Fibroblast of lung (primary cell): ENCODE measurements around the gene NEURL2. TPM values are rescaled to one million over a fixed set of nuclear protein-coding genes. Genes with fewer than 3 reads are reported as not detected.
A peak's percentile ranks its signal among the peaks of the same experiment; 100 is the strongest.

Experiments
- DNase-seq, 2 donors: peaks; one replicate each; pipeline versions ENCODE4 v3.0.0 to v3.0.0-alpha.2; 2010; ENCODE audit warnings: low read depth in 2 of 2
- H2AFZ ChIP-seq: 2 replicates; pipeline ENCODE4 v1.5.1; 2012; ENCODE audit warnings: low read length, control low read depth, inconsistent platforms
- H3K27ac ChIP-seq: 2 replicates; pipeline ENCODE4 v1.5.1; 2011; ENCODE audit warnings: low read length, control low read depth; ENCODE audit not compliant: insufficient read depth
- H3K27me3 ChIP-seq: 2 replicates; pipeline ENCODE4 v1.5.1; 2011; ENCODE audit warnings: mild to moderate bottlenecking, low read length; ENCODE audit not compliant: control insufficient read depth, insufficient read depth
- H3K36me3 ChIP-seq: 2 replicates; pipeline ENCODE4 v1.5.1; 2011; ENCODE audit warnings: low read length; ENCODE audit not compliant: control insufficient read depth, insufficient read depth
- H3K4me1 ChIP-seq: 2 replicates; pipeline ENCODE4 v1.5.1; 2011; ENCODE audit warnings: low read length; ENCODE audit not compliant: control insufficient read depth, insufficient read depth; ENCODE audit errors: extremely low read depth
- H3K4me2 ChIP-seq: 2 replicates; pipeline ENCODE4 v1.5.1; 2011; ENCODE audit warnings: low read length, control low read depth; ENCODE audit not compliant: insufficient read depth; ENCODE audit errors: extremely low read depth
- H3K4me3 ChIP-seq, 4 experiments: fragments of 200-600 bp in 1 of 4; sonication (generic) in 1 of 4; replicated peaks in 1 of 4; 2 replicates each; pipeline ENCODE4 v1.5.1; 2011 to 2016; ENCODE audit warnings: low read length in 4 of 4, low read depth in 3 of 4, mild to moderate bottlenecking in 3 of 4, control low read depth in 2 of 4, inconsistent platforms in 1 of 4, mixed read lengths in 1 of 4; ENCODE audit not compliant: insufficient read depth in 1 of 4; ENCODE audit errors: control extremely low read depth in 1 of 4
- H3K79me2 ChIP-seq: 2 replicates; pipeline ENCODE4 v1.5.1; 2012; ENCODE audit warnings: mild to moderate bottlenecking, low read length, inconsistent platforms; ENCODE audit not compliant: control insufficient read depth, insufficient read depth
- H3K9ac ChIP-seq: 2 replicates; pipeline ENCODE4 v1.5.1; 2011; ENCODE audit warnings: mild to moderate bottlenecking, low read length, control low read depth; ENCODE audit not compliant: insufficient read depth
- H3K9me3 ChIP-seq: 2 replicates; pipeline ENCODE4 v1.5.1; 2012; ENCODE audit warnings: low read depth, low read length; ENCODE audit not compliant: control insufficient read depth, insufficient read depth
- H4K20me1 ChIP-seq: 2 replicates; pipeline ENCODE4 v1.5.1; 2011; ENCODE audit warnings: low read length; ENCODE audit not compliant: control insufficient read depth, insufficient read depth; ENCODE audit errors: extremely low read depth
- EZH2 ChIP-seq: IDR thresholded peaks from 2 replicates; pipeline ENCODE4 v1.5.1; 2012; ENCODE audit warnings: low read length, control low read depth, mild to moderate bottlenecking; ENCODE audit errors: missing control alignments
- polyA plus RNA-seq, 2 donors: library from polyadenylated mRNA; depleted of rRNA in 1 of 2; stranded (reverse) in 1 of 2; unstranded in 1 of 2; fragments of >200 nt; gene quantifications; 2 replicates each; pipeline ENCODE4 v1.2.1, GENCODE V29; 2011 to 2012; ENCODE audit warnings: missing spikeins in 1 of 2
- total RNA-seq: library from RNA; depleted of rRNA; stranded (reverse); fragments of >200 nt; gene quantifications from 2 replicates; pipeline ENCODE4 v1.2.1, GENCODE V29; 2014
- TF ChIP-seq, protein P1 (sequence below), 2 donors: IDR thresholded peaks in 1 of 2; conservative IDR thresholded peaks in 1 of 2; 1 replicate in 1 of 2; 2 replicates in 1 of 2; pipeline ENCODE4 v1.5.1; 2011 to 2012; ENCODE audit warnings: low read length in 2 of 2, control low read depth in 1 of 2, inconsistent platforms in 1 of 2, low read depth in 1 of 2, mild to moderate bottlenecking in 1 of 2

The NEURL2 gene
- total and polyA plus RNA-seq, 2 donors (not counting 1 experiment from before 2014, with no cell fraction given), result 0.77 to 7.1 TPM

DNA sequence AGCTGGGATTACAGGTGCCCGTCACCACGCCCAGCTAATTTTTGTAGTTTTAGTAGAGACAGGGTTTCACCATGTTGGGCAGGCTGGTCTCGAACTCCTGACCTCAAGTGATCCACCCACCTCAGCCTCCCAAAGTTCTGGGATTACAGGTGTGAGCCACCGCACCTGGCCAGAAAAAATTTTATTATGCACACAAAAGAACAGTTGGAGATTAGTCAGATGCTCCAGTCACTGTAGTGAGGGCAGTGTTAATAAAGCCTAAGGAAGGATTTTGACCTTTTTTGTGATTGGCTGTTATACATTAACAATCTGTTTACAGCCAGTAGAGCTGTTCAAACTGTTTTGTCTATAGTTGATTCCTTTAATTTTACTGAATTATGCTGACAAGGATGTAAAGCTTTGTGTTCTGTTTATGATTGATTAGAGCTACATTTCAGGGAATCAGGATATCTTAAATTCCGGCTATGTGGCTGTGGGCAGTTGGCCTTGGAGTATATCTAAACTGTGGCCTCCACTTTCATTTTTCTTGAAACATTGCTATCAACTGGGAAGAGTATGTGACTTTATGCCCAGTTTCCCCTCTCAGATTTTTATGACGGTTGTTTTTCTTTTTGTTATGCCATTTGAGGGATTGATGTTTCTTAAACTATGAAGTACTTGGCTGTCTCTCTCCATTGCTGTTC lies 23.7 kb downstream of the NEURL2 start:
- DNase-seq, result no peak
- Histone ChIP-seq H4K20me1 (no peaks in the 10 kb centered on the region), H3K9ac (peak overlapping the region; percentile 8), H3K4me1 (peaks cover 10% of the 10 kb centered on the region), H3K4me2 (peak overlapping the region; percentile 70), H2AFZ (no peak overlapping the region), H3K79me2 (no peaks in the 10 kb centered on the region), H3K36me3 (no peaks in the 10 kb centered on the region), H3K27ac (peak overlapping the region; percentile 87), H3K4me3 (no peak overlapping the region), H3K27me3 (no peaks in the 10 kb centered on the region), H3K9me3 (no peaks in the 10 kb centered on the region)
- TF ChIP-seq, protein P1, sequence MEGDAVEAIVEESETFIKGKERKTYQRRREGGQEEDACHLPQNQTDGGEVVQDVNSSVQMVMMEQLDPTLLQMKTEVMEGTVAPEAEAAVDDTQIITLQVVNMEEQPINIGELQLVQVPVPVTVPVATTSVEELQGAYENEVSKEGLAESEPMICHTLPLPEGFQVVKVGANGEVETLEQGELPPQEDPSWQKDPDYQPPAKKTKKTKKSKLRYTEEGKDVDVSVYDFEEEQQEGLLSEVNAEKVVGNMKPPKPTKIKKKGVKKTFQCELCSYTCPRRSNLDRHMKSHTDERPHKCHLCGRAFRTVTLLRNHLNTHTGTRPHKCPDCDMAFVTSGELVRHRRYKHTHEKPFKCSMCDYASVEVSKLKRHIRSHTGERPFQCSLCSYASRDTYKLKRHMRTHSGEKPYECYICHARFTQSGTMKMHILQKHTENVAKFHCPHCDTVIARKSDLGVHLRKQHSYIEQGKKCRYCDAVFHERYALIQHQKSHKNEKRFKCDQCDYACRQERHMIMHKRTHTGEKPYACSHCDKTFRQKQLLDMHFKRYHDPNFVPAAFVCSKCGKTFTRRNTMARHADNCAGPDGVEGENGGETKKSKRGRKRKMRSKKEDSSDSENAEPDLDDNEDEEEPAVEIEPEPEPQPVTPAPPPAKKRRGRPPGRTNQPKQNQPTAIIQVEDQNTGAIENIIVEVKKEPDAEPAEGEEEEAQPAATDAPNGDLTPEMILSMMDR (conservative IDR thresholded peaks at IDR 0.05 in 1 of 2, IDR thresholded peaks at IDR 0.05 in 1 of 2; ENCODE audit: low read depth in 1 of 2, low read length in 2 of 2), result no peak
- TF ChIP-seq EZH2, result no peak

DNA sequence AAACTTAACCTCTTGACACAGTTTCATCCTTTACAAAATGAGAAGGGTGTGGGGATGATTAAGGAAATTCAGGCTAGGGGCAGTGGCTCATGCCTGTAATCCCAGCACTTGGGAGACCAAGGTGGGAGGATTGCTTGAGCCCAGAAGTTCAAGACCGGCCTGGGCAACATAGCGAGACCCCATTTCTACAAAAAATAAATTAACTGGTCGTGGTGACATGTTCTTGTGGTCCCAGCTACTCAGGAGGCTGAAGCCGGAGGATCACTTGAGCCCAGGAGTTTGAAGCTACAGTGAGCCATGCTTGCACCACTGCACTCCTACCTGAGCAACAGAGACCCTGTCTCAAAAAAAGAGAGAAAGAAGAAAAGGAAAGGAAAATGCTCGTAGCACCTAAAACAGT lies 24.6 kb downstream of the NEURL2 start:
- H2AFZ ChIP-seq, result no peak overlapping the region
- peaks cover 10% of the 10 kb centered on the region for H3K4me1 ChIP-seq
- no peaks in the 10 kb centered on the region for H3K9me3 ChIP-seq
- no peaks in the 10 kb centered on the region for H3K36me3 ChIP-seq
- no peak overlapping the region for H3K4me3 ChIP-seq
- H4K20me1 ChIP-seq, result no peaks in the 10 kb centered on the region
- DNase-seq, result no peak
- H3K27ac ChIP-seq, result no peak overlapping the region
- no peak overlapping the region for H3K9ac ChIP-seq
- H3K27me3 ChIP-seq, result no peaks in the 10 kb centered on the region
- no peak for TF ChIP-seq EZH2
- TF ChIP-seq, protein P1 (conservative IDR thresholded peaks at IDR 0.05 in 1 of 2, IDR thresholded peaks at IDR 0.05 in 1 of 2; ENCODE audit: low read depth in 1 of 2, low read length in 2 of 2), result no peak
- no peaks in the 10 kb centered on the region for H3K79me2 ChIP-seq
- H3K4me2 ChIP-seq, result no peak overlapping the region

DNA sequence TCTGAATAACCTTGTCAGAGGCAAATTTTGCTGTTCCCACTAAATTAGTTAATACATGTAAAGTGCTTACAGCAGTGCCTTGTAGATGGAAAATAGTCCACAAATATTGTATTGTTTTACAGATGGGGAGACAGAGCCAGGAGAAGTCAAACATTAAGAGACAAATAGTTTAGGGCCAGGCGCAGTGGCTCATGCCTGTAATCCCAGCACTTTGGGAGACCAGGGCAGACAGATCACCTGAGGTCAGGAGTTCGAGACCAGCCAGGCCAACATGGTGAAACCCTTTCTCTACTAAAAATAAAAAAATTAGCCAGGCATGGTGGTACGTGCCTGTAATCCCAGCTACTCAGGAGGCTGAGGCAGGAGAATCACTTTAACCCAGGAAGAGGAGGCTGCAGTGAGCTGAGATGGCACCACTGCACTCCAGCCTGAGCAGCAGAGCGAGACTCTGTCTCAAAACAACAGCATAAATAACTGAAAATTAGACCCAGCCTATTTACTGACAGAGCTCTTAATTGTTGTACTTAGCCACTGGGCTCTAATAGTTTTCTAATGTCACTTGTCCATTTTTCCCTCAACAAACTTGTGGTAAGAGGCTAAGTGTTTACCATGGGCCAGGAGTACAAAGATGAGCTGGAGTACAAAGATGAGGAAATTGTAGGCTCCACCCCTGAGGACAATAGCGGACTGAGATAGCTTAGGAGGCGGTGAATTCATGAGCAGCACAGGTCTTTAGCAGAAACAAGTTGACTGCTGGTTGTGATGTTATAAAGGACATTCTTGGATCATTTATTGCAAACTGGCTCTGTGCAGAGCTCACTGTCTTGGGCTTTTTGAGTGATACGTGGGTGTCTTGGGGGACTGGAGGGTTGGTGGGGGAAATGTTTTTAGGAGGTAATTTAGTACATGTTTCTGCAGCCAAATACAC lies 27.2 kb downstream of the NEURL2 start:
- Histone ChIP-seq H3K4me1 (peaks cover 10% of the 10 kb centered on the region), H3K4me2 (no peak overlapping the region), H3K9me3 (no peaks in the 10 kb centered on the region), H3K27ac (no peak overlapping the region), H3K36me3 (no peaks in the 10 kb centered on the region), H3K9ac (no peak overlapping the region), H3K4me3 (no peak overlapping the region), H3K79me2 (no peaks in the 10 kb centered on the region), H2AFZ (no peak overlapping the region), H3K27me3 (no peaks in the 10 kb centered on the region), H4K20me1 (no peaks in the 10 kb centered on the region)
- no peak for TF ChIP-seq EZH2
- TF ChIP-seq, protein P1 (conservative IDR thresholded peaks at IDR 0.05 in 1 of 2, IDR thresholded peaks at IDR 0.05 in 1 of 2; ENCODE audit: low read depth in 1 of 2, low read length in 2 of 2), result no peak
- DNase-seq, result no peak
